Stimulated activated naive CD8-positive, alpha-beta T cell treated with anti-CD3 and anti-CD28 coated beads, Interleukin-15, Interleukin-2, amounts not matched to agents 100 ng/mL and 50 ng/mL, for 24 hours (primary cell): ENCODE measurements around the gene PPP2R5E.

Experiments used
- H3K27ac Mint-ChIP-seq: one replicate; pipeline ENCODE4 v1.8.0; 2021; ENCODE audit warnings: mild to moderate bottlenecking, mixed read lengths
- H3K27me3 Mint-ChIP-seq: one replicate; pipeline ENCODE4 v1.8.0; 2021; ENCODE audit warnings: mixed read lengths
- H3K36me3 Mint-ChIP-seq: one replicate; pipeline ENCODE4 v1.8.0; 2021; ENCODE audit warnings: low read depth, mixed read lengths
- H3K4me1 Mint-ChIP-seq: one replicate; pipeline ENCODE4 v1.8.0; 2021; ENCODE audit warnings: low read depth, mixed read lengths
- H3K4me3 Mint-ChIP-seq: one replicate; pipeline ENCODE4 v1.8.0; 2021; ENCODE audit warnings: mild to moderate bottlenecking, mixed read lengths
- H3K9me3 Mint-ChIP-seq: one replicate; pipeline ENCODE4 v1.8.0; 2021; ENCODE audit warnings: mixed read lengths

The PPP2R5E gene

DNA sequence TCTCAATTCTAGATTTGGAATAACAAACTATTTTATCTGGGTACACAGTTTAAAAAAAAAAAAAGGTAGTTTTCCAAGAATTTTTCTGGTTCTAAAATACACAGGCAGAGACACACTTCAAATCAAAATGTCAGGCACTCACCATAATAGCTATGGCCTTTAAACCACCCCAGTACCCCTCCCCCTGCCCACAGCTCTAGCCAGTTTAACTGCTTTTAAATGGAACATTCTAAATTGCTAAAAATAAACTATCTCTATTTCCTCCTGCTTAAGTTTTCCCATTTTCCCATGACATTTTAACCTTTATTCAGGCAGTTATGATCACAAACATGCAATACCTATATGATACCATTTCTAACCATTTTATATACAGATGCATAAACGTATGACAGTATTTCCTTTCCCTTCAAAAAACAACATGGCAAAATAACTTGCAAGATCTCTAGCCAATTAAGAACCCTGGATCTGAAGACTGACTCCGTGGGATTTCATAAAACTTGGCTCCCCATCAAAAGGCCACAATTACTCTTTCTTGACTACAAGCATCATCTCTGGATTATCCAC, 46.3 kb downstream of the PPP2R5E start:
- Mint-ChIP-seq H3K27me3 (no peaks in the 10 kb centered on the region), H3K9me3 (no peaks in the 10 kb centered on the region), H3K4me3 (no peak overlapping the region), H3K4me1 (peaks cover 30% of the 10 kb centered on the region), H3K27ac (no peak overlapping the region), H3K36me3 (peaks cover 22% of the 10 kb centered on the region)

DNA sequence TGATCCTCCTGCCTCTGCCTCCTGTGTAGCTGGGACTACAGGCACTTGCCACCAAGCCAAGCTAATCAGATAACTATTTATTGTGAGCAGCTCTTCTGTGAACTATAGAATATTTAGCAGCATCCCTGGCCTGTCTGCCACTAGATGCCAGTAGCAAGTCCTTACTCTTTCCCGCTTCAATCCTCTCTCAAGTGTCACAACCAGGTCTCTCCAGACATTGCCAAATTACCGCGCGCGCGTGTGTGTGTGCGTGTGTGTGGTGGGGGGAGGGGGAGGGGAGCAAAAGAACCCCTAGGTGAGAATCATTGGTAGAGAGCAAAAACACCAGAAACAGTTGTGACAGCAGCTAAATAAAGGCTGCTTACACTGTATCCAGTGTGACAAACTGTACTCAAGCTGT, 49.9 kb downstream of the PPP2R5E start:
- H3K4me1 Mint-ChIP-seq = peaks cover 26% of the 10 kb centered on the region

DNA sequence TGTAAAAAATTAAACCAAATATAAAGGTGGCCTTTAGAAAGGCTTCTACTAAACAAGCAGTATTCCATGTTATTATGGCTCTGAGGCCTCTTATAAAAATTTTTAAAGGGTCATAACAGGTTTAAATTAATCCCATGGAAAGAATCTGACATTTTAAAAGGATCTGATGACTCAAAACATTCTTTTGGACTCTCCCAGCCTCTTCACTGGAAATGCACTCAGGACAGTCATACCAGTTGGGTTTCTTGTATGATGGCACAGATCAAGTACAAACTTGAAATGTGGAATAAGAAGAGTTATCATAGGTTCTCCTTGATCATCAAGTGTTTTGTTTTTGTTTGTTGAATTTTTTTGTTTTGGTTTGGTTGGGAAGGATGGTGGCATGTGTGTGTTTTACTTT, 50.8 kb downstream of the PPP2R5E start:
- no peaks in the 10 kb centered on the region for H3K27me3 Mint-ChIP-seq
- H3K27ac Mint-ChIP-seq = peak overlapping the region; percentile 33
- H3K4me3 Mint-ChIP-seq = no peak overlapping the region
- peaks cover 34% of the 10 kb centered on the region for H3K4me1 Mint-ChIP-seq
- peaks cover 16% of the 10 kb centered on the region for H3K36me3 Mint-ChIP-seq
- H3K9me3 Mint-ChIP-seq = no peaks in the 10 kb centered on the region

More for the DNA sequence above, 49.9 kb downstream of the PPP2R5E start:
- Mint-ChIP-seq H3K27ac (no peak overlapping the region), H3K4me3 (no peak overlapping the region), H3K27me3 (no peaks in the 10 kb centered on the region), H3K9me3 (no peaks in the 10 kb centered on the region), H3K36me3 (peaks cover 22% of the 10 kb centered on the region)

DNA sequence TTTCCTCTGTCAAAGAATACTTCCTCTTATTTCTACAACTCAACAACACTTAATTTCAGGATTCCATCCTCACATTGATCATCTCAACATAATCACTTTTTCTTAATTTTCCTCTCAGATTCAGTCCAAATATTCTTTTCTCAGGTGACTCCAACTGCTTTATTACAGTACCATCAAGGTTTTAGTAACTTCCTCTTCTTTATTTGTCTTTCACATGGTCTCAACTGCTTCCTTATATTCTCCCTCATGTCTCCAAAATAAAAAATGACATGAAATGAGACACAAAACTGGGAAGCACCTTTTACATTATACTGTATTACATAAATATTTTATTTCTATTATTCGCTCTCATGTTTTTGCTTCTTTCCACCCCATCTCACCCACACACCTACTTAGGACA, 55.5 kb downstream of the PPP2R5E start:
- H3K4me3 Mint-ChIP-seq = no peak overlapping the region
- peaks cover 45% of the 10 kb centered on the region for H3K4me1 Mint-ChIP-seq
- no peak overlapping the region for H3K27ac Mint-ChIP-seq
- H3K9me3 Mint-ChIP-seq = no peaks in the 10 kb centered on the region
- peaks cover 12% of the 10 kb centered on the region for H3K36me3 Mint-ChIP-seq
- no peaks in the 10 kb centered on the region for H3K27me3 Mint-ChIP-seq

DNA sequence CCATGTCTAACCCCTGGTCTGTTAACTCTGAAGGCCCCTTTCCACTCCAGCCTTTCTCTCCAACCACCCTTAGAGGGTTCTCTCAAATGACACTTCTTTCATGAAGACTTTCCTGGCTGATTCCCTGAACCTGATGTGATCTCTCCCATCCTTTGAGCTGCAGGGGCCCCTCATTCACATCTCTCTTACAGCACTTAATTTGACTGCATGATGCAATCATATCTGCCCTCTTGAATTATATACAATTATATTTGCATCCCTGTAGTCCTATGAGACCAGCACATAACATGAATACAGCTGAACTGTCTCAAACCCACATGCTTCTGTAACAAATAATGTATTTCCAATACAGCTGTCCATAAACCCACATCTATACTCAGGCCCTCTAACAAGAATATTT, 56.4 kb downstream of the PPP2R5E start:
- Mint-ChIP-seq H3K4me3 (no peak overlapping the region), H3K27ac (no peak overlapping the region), H3K36me3 (peaks cover 12% of the 10 kb centered on the region), H3K9me3 (no peaks in the 10 kb centered on the region), H3K4me1 (peaks cover 35% of the 10 kb centered on the region), H3K27me3 (no peaks in the 10 kb centered on the region)

DNA sequence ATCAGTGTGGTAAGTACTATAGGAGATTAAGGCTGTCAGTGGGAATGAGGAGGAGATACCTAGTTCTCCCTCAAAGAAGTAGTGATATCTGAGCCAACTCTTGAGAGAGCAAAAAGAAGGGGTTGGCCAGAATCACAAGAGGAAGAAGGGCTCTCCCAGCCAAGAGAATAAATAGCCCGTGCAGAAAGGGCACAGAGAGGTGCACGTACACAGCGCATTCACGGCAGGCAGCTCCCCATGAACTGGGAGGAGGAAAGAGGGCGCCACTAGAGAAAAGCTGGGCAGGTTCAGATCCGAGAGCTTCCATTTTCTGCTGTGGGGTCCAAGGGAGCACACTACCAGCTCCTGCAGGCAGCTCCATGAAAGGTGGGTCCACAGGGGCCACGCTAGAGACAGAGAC, 59.9 kb downstream of the PPP2R5E start:
- H3K4me1 Mint-ChIP-seq = peaks cover 58% of the 10 kb centered on the region
- H3K9me3 Mint-ChIP-seq = no peaks in the 10 kb centered on the region
- peak overlapping the region; percentile 67 for H3K27ac Mint-ChIP-seq

DNA sequence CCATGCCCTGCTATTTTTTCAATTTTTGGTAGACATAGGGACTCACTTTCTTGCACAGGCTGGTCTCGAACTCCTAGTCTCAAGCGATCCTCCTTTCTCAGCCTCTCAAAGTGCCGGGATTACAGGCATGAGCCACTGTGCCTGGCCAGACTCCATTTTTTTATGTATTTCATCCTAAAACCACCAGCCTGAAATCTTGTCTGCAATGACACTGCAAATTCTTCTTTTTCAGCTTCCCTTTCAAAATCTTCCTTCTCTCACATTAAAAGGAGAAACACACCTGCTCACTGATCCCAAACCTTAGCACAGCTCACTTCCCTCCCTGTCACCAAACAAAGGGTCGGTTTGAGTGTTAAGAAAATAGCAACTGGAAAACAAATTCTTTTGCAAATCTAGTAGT, 62.6 kb downstream of the PPP2R5E start:
- H3K9me3 Mint-ChIP-seq = no peaks in the 10 kb centered on the region
- H3K4me3 Mint-ChIP-seq = no peak overlapping the region
- H3K36me3 Mint-ChIP-seq = peaks cover 4% of the 10 kb centered on the region

More for the DNA sequence above, 59.9 kb downstream of the PPP2R5E start:
- Mint-ChIP-seq H3K36me3 (peaks cover 4% of the 10 kb centered on the region), H3K4me3 (no peak overlapping the region), H3K27me3 (no peaks in the 10 kb centered on the region)

DNA sequence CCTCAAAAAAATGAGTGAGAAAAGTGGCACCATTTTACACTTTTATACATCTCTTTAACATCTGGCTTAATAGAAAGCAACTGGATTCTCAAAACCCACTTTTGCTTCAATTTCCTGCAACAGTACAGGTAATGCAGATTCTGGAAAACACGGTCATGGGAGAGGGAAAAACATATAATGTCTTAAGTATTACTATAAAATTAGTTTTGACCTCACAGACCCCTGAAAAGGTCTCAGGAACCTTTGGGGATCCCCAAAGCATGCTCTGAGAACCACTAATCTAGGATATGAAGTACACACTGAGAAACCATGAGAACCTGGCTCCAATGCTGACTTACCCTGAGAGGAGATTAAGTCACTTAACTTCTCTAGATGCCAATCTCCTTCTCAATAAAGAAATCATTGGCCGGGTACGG, 64.7 kb downstream of the PPP2R5E start:
- no peaks in the 10 kb centered on the region for H3K27me3 Mint-ChIP-seq
- H3K9me3 Mint-ChIP-seq = no peaks in the 10 kb centered on the region
- H3K36me3 Mint-ChIP-seq = peaks cover 9% of the 10 kb centered on the region
- H3K4me3 Mint-ChIP-seq = no peak overlapping the region
- H3K4me1 Mint-ChIP-seq = peaks cover 57% of the 10 kb centered on the region
- peak overlapping the region; percentile 63 for H3K27ac Mint-ChIP-seq

More for the DNA sequence above, 62.6 kb downstream of the PPP2R5E start:
- no peaks in the 10 kb centered on the region for H3K27me3 Mint-ChIP-seq
- H3K4me1 Mint-ChIP-seq = peaks cover 70% of the 10 kb centered on the region
- peak overlapping the region; percentile 1 for H3K27ac Mint-ChIP-seq

DNA sequence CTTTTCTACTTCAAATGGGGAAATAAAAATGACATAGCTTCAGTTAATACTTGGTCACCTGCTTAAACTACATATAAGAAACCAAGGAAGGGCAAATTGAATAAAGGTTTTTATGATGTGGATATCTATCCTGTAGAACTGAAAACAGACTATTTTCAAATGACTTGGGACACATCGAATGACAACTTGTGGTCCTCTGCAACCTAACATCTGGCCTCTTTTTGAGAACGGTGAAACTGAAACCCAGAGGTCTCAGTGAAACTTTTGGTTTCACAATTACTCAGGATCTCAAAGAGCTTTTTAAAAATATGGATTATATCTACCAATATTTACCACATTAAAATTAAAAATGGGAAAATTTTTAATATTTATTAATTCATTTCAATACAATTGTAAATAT, 65.2 kb downstream of the PPP2R5E start:
- peak overlapping the region; percentile 46 for H3K4me3 Mint-ChIP-seq

DNA sequence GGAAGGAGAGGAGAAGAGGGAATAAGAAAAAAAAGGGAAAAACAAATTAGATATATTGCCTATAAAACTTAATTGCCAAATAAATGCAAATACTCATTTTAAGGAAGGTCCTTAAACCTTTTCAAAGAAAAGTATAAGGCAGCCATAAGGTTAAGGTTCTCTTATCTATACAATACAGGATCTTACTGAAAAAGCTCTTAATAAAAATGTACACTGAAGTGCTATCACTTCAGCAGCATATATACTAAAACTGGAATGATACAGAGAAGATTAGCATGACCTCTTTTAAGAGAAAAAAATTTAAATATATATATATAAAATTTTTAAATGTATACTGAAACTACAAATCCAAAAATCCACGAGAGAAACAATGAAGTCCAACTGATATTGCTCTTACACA, 65.6 kb downstream of the PPP2R5E start:
- no peaks in the 10 kb centered on the region for H3K9me3 Mint-ChIP-seq
- peak overlapping the region; percentile 46 for H3K4me3 Mint-ChIP-seq
- H3K27me3 Mint-ChIP-seq = no peaks in the 10 kb centered on the region
- H3K4me1 Mint-ChIP-seq = peaks cover 52% of the 10 kb centered on the region
- H3K27ac Mint-ChIP-seq = peak overlapping the region; percentile 78
- peaks cover 6% of the 10 kb centered on the region for H3K36me3 Mint-ChIP-seq

More for the DNA sequence above, 65.2 kb downstream of the PPP2R5E start:
- H3K27ac Mint-ChIP-seq = peak overlapping the region; percentile 49
- H3K9me3 Mint-ChIP-seq = no peaks in the 10 kb centered on the region
- H3K36me3 Mint-ChIP-seq = peaks cover 6% of the 10 kb centered on the region
- no peaks in the 10 kb centered on the region for H3K27me3 Mint-ChIP-seq
- H3K4me1 Mint-ChIP-seq = peaks cover 52% of the 10 kb centered on the region

DNA sequence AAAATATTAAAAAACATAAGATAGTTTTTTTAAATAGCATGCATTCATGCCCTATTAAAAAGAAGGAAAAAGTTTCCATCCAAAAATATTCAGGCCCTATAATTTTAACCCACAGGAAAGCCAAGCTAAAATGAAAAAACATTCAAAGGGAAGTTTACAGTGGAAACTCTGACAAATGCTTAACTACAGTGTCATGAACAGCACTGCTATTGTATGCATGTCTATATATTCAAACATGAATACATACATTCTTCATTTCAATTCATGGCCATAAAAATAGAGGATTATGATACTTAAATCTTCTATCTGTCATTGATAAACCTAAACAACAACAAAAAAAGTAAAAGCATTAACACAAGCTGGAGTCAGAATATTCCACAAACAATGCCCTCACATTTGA, 67.4 kb downstream of the PPP2R5E start:
- H3K4me3 Mint-ChIP-seq = no peak overlapping the region
- peaks cover 6% of the 10 kb centered on the region for H3K36me3 Mint-ChIP-seq
- peaks cover 50% of the 10 kb centered on the region for H3K4me1 Mint-ChIP-seq
- no peaks in the 10 kb centered on the region for H3K27me3 Mint-ChIP-seq
- H3K27ac Mint-ChIP-seq = peak overlapping the region; percentile 56
- no peaks in the 10 kb centered on the region for H3K9me3 Mint-ChIP-seq

DNA sequence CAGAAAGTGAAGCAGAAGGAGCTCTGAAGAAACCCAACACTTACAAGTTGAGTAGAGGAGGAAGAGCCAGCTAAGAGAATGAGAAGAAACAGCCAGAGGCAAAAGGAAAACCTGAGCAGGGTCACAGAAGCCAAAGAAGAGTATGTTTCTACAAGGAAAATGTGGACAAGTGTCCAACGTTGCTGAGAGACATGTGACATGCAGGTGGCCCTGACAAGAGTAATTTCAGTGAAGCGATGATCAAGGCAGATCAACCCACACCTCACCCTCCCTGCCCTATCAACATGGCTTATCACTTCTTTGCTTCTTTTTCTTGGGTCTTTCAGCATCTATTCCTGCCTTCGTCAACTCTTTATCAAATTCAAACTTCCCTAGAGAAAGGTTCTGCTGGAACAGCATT, 68.3 kb downstream of the PPP2R5E start:
- Mint-ChIP-seq H3K9me3 (no peaks in the 10 kb centered on the region), H3K27ac (peak overlapping the region; percentile 24), H3K27me3 (no peaks in the 10 kb centered on the region), H3K36me3 (peaks cover 6% of the 10 kb centered on the region), H3K4me3 (no peak overlapping the region), H3K4me1 (peaks cover 48% of the 10 kb centered on the region)

DNA sequence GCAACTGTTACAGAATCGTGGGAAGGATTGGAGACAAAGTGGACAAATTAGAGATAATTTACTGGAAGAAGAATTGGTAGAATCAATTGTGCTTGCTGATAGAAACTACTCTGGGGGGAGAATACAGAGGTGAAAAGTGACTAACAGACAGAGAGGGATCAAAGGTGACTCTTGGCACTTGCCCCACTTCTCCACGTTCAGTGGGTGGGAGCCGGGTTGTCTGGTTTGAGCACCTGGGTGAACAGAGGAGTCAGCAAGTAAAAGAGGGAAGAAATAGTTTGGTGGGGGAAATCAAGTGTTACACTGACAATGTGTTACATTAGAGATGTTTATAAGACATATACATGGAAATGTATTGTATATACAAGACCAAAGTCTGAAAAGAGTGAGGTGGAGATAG, 69.1 kb downstream of the PPP2R5E start:
- no peak overlapping the region for H3K27ac Mint-ChIP-seq
- no peaks in the 10 kb centered on the region for H3K27me3 Mint-ChIP-seq
- no peaks in the 10 kb centered on the region for H3K9me3 Mint-ChIP-seq
- peaks cover 46% of the 10 kb centered on the region for H3K4me1 Mint-ChIP-seq
- peaks cover 6% of the 10 kb centered on the region for H3K36me3 Mint-ChIP-seq
- H3K4me3 Mint-ChIP-seq = no peak overlapping the region

DNA sequence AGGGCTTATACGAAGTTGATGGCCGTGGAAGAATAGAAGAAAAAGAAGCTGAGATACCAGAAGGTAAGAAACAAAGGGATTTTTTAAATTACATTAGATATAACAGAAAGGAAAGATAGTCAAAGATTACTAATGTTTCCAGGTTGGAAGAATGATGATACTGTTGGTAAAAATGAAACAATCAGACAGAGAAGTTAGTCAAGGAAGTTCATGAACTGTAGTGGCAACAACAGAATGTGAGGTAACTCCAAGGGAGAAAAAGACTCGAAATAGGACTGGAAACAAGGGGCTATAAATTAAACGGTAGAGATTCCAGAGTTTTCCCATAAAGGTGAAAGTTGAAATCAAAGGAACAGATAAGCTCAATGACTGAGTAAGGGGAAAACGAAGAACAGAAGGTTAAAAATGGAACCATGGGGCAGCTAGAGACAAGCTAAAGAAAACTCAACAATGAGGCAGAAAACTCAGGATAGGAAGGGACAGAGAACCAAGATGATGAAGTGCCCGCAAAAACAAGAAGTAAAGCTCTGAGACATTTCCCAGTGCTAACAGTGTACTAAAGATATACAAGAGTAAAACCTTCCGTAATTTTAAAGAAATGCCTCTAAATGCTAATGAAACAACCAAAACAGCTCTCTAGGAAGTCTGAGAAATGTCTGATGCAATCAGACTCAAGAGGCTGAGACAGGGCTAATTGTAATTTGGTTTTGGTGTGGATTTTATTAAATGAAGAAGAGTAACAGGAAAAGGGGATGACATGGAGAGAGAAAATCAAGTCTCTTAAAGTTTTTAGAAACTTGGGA, 70.0 kb downstream of the PPP2R5E start:
- Mint-ChIP-seq H3K4me3 (no peak overlapping the region), H3K27me3 (no peaks in the 10 kb centered on the region), H3K4me1 (peaks cover 46% of the 10 kb centered on the region), H3K27ac (no peak overlapping the region), H3K36me3 (peaks cover 6% of the 10 kb centered on the region), H3K9me3 (no peaks in the 10 kb centered on the region)

DNA sequence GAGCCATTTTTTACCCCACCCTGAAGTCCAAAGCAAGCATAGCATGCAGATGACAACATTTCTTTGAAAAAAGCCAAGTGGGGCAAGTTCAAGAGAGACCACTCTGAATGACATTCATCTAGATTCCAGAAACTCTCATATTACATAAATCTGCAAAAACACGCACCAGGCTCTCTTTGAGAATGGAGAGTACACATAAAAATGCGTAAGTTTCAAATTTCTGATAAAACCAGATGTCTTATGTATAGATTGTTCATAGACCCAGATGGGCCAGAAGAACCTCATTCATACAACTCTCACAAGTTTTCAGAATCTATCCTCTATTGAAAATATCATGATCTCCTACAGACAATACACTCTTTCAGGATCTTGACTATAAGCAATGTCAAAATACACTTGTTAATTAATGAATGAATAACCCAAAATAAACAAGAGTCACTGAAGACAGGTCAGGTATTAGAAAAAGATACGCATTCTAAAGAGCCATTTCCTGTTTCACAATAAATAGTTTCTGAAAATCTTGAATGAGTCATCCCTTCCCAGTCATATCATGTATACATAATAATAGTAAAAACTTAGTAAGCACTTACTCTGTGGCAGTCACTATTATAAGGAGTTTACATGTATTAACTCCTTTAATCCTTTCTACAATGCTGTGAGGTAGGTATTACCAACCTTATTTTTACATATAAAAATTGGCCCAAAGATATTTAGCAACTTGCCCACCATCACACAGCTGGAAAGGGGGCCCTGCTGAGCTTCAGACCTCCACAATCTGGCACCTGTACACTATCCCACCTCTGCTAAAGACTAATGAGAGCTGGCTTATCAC, 72.0 kb downstream of the PPP2R5E start:
- Mint-ChIP-seq H3K9me3 (no peaks in the 10 kb centered on the region), H3K27ac (no peak overlapping the region), H3K27me3 (no peaks in the 10 kb centered on the region), H3K4me3 (peak overlapping the region; percentile 47), H3K36me3 (peaks cover 6% of the 10 kb centered on the region), H3K4me1 (peaks cover 37% of the 10 kb centered on the region)
